Endometrial microvascular endothelial cells (primary cell): ENCODE data around the gene PALD1. TPM values are rescaled to one million over a fixed set of nuclear protein-coding genes. Genes with fewer than 3 reads are reported as not detected.

Source experiments
- in situ Hi-C: cut with HindIII; loops from 2 replicates; pipeline ENCODE4 v1.10.0; 2017; ENCODE audit warnings: low sequenced_read_pairs, low pct_unique_long_range_greater_than_20kb; ENCODE audit errors: inconsistent ontology term
- total RNA-seq: library from RNA; depleted of rRNA; stranded (reverse); fragments of >200 nt; gene quantifications from one replicate; pipeline ENCODE4 v1.2.3, GENCODE V29; 2015; ENCODE audit errors: inconsistent ontology term

PALD1 gene
- total RNA-seq, 1 donor from 2014 or later: 5.3 TPM

DNA sequence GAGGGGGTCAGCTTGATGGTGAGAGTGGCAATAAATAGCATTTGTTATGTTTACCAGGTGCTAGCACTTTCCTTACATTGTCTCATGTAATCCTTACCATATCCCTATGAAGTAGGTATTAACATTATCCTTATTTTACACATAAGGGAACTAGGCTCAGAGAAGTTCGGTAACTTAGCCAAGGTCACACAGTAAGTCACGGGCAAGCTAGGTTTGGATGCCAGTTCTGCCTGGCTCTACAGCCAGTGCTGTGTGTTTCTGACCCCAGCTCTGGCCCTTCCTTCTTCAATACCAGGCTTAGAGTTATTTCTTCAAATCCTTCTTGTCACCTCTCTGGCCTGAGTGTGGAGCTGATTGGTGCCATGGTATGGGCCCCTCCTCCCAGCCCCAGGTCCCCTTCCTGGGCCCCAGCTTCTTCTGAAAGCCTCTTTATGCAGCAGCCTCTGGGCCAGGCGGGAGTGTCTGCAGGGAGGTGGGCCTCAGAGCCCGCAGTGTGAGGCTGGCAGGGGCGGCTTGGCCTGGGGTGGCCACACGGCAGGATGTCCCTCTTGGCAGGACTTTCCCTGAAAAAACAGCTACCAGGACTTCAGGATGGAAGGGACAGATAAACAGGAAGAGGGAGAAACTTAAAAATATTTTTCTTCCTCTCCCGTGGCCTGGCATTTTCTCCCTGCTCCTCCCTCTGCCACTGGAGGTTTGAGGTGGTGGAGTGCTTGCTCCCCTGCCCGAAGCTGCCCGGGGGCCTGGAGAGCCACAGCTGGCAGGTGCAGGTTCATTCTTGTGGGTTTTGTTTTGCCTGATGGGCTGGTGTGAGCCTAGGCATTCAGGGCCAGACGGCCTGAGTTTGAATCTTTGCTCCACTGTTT is 20.6 kb downstream of the PALD1 start:
- in situ Hi-C loops: no loop called here

DNA sequence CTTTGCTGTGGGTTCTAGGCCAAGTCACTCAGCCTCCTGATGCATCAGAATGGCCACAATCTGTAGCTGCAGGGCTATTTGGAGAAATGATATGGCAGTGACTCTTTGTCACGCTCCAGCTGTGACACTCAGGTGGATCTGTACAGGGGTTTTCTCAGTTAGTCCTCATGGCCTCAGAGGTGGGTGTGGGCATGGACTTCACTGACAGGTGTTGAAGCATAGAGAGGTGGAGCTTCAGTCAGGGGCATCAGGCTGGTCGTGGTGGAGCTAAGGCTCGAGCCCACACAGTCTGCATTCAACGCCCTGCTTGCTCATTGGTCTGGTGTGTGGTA is 21.2 kb downstream of the PALD1 start:
- in situ Hi-C loops: no loop called here

DNA sequence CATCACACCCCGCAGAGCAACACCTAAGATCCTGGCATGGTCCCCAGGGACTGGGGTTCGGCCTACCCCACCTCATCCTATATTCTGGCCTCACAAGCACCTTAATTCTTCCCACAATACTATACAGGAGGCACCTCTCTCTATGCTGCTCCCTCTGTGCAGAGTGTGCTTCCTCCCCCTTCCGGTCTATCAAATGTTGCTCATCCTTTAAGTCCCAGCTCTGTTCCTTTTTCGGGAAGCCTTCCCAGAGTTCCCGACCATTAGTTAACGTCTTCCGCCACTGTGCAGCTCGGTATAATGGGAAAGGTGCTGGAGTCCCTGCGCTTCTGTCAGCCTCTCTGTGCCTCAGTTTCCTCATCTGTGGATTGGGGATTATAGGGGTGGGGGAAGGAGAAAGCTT is 21.8 kb downstream of the PALD1 start:
- in situ Hi-C loops: no loop called here

DNA sequence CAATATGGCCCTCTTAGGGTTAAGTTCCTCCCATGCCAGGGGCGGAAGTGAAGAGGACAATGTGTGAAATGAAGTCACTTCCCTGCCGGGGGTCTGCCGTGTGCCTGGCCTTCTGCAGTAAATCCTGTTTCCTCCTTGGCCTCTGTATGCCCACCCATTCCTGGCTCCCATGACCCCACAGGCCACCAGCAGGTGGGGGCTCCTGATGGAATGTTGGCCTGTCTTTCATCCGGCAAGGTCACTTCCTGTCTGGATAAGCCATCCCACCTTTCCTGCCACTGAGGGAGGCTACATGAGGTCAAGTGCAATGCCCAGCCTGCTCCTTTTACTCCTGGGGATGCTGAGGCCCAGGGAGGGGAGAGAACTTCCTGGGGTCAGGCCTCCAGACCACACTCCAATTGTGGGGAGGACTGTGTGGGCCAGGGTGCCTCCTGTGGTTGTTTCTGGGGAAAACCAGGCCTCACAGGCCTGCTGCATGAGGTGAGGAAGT is 22.3 kb downstream of the PALD1 start:
- in situ Hi-C loops: no loop called here

DNA sequence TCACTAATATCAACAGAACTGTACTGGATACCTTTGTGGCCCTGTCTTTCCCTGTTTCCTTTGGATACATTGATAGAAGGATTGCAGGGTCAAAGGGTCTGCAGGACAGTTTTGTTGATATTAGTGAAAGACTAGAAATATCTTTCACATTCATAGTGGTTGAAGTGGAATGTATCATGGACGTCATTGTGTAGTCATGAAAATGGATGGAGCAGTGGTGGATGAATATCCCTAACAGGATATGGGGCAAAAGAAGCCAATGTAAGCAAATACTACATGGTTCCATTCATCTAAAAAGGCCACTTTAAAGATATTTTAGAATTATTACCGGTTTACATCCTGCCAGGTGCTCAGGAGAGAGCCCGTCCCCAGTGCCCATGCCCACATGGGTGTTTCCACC is 23.8 kb downstream of the PALD1 start:
- in situ Hi-C loops: no loop called here

DNA sequence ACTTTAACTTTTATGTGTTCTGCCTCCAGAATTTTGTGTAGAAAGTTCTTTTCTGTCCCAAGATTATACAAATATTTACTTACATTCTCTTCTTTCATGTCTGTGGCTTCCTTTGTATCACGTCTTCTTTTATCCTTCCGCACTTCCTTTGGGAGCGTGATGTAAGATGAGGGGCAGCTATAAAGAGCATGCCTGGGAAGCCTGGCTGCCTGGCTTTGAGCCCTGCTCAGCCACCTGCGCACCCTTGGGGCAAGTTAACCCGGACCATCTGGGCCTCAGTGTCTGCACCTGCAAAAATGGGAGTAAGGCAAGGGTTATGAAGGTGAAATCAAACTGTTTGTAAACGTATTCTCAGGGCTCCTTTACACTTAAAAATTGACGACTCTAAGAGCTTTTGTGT is 25.2 kb downstream of the PALD1 start:
- in situ Hi-C loops: no loop called here

DNA sequence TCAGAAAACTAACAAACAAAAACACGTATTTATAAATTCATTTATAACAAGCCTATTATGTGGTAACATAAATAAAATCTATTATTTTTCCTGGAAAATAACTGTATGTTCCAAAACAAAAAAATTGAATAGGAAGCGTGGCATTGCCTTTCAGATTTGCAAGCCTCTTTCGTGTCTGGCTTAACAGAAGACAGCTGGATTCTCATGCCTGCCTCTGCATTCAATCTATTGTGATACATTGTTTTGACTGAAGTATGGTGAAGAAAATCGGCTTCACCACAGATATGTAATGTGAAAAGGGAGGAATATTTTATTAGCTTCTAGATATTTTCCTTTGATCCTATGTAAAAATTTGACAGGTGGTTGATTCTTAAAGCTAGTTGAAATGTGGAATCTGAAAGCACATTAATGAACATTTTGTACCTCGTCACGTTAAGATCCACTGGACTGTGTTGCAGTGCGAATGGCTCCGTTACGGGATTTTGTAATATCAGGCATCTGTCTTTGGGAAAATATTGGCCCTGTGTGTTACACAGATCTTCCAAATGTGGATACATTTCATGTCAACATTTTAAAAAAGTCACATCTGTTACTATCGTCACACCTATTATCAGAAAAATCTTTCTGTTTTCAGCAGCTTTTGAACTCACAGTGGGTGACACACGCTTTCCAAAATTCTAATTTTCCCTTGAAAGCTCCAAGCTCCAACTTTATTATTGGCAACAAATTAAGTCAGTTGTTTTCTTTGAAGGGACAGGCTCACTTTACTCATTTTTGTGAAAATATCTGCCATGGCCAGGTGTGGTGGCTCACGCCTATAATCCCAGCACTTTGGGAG is 26.2 kb downstream of the PALD1 start:
- in situ Hi-C loops: no loop called here

DNA sequence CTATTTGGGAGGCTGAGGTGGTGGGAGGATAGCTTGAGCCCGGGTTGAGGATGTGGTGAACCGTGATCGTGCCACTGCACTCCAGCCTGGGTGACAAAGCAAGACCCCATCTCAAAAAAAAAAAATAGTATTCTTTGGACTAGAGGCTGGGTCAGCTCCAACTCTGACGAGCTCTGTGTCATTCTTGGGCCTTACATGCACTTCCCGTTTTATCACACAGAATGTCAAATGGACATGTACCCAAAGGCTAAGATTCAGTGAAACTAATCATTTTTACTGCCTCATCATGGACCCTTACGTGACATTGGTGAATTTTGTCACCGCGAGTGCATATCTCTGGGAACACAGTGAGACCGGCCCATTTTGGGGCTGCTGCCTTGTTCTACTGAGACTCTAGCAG is 27.3 kb downstream of the PALD1 start:
- in situ Hi-C loops: no loop called here

DNA sequence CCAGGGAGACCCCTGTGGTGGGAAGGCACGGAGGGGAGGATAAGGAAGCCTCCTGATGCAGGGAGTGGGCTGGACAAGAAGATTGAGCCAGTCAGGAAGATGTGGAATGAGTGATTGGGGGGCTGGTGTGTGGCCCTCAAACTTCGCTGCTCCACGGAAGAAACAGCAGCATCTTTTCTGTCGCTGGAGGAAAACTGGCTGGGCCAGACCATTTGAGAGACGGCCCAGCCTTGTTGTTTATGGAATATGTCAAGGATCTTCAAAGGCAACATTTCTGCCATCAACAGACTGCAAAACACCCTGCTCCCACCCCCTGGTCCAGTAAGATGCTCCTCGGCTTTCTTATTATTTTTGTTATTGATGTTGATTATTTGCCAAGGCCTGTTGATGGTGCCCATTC is 29.4 kb downstream of the PALD1 start:
- in situ Hi-C loops: no loop called here

DNA sequence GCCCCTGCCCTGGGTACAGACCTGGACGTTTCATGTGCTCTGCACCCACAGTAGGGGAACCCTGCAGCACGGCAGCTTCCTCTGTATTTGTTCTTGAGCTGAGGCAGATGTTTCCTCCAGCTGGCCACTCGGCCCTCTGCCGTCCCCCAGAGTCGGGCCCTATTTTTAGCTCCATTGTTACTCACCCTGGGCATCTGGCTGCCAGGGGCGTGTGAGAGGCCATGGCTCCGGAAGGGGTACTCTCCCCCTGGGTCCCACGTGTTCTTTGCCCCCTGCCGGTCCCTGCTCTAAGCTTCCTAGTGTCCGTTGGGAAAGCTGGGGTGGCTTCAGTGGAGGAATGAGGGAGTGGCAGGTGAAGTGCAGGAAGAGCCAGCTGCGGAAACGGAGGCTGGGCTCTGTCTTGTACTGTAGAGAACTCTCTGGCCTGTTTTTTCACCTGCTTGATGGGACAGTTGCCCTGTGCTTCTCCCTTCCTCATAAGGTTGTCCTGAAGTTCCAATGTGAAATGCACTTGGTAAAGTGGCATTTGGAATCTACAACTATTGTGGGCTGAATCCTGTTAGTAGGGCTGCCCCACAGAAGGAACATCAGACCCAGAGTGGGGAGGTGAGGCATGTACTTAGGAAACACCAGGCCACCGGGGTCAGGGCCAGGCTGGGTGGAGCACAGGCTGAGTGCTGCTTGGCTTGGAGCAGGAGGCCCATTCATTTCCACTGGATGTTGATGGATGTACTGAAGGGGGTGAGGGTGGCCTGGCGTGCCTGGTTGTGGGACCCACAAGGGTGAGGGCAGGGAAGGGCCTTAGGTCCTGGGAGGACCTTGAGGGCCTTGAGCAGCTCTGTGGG is 30.6 kb downstream of the PALD1 start:
- in situ Hi-C loops: no loop called here

DNA sequence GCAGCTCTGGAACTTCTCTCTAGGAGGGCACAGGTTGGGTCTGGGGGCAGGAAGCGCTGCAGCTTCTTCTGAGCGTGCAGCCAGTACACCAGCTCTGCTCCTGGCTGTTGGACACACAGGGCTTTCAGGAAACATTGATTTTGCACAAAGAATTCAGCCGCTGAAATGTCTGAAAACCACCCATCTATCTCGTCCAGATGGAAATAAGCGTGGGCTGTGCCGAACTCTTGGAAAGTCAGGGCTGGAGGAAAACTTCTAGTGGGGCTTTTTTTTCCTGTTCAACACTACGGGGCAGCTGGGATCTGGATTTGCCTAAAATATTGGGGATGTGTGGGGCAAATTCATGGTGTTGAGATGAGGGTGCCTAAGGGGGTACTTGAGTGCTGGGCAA is 31.2 kb downstream of the PALD1 start:
- in situ Hi-C loops: no loop called here

DNA sequence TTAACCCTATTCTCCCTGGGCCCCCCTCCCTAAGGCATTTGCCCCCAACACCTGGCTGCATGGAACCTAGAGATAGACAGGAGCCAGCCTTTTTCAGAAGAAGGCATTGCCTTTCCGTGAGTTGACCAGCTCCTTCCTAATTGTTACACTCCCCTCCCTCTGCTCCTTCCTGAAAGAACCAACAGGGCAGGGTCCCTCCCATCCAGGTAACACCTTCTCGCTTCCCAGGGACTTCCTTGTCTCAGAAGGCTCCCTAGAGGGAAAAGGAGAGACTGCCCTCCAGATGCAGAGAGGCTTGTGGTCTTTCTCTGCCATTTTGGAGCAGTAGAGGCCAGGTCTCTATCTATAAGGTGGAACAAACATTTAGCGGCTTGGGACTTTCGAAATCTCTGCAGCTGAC is 31.9 kb downstream of the PALD1 start:
- in situ Hi-C loops: no loop called here

DNA sequence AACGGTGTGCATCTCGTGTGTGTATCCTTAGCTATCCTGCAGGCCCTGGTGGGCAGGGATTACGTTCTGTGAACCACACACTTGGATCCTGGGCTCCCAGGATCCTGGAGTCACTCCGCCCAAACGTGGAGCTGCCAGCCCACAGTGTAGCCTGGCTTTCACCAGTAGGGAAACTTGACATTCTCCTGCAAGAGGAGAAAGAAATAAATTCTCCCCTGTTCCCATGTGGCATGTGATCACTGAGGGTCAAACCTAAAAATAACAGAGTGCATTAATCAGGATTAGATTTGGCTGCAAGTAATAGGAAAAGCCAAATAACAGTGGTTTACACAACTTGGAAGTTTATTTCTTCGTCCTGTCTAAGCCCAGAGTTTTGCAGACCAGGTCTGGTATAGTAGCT is 32.3 kb downstream of the PALD1 start:
- in situ Hi-C loops: no loop called here

DNA sequence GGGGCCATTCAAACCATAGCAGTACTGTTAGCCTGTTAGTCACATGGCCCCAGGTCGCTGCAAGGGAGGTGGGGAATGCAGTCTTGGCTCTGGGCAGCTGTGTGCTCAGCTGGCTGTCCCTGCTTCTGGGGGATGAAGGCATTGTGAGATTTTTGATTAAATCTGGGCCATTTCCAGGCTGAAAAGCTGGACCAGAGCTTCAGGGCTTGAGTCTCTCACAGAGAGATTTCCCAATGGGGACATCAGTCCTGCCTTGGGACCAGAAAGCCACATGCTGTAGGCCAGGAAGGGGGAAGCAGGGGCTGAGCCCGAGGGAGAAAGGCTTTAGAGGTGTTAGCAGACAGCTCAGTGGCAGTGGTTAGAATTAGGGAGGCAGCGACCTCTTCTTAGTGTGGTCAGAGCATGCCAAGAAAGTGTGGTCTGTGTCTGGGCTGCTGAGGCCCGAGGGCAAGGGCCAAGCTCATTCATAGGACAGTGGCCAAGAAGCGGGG is 33.6 kb downstream of the PALD1 start:
- in situ Hi-C loops: no loop called here

DNA sequence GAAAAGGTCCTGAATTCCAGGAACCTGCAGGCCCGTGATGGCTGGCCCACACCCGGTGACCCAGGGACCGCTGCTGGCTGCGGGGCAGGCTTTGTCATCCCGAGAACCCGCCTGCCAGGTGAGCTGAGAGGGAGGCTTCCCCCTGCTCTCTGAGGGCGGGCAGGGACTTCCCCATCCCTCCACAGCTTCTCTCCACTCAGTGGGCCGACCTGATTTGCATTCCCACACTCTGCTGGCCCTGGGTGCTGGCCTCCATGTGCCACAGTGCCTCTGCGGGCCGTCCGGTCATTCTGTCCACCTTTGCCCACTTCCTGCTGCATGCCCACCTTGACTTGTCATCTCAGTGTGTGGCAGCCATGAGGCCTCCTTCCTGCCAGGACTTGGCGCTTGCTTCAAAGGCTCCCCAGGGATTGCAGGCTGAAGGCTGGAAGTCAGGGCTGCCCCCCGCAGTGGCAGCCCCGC is 35.3 kb downstream of the PALD1 start:
- in situ Hi-C loops: no loop called here

DNA sequence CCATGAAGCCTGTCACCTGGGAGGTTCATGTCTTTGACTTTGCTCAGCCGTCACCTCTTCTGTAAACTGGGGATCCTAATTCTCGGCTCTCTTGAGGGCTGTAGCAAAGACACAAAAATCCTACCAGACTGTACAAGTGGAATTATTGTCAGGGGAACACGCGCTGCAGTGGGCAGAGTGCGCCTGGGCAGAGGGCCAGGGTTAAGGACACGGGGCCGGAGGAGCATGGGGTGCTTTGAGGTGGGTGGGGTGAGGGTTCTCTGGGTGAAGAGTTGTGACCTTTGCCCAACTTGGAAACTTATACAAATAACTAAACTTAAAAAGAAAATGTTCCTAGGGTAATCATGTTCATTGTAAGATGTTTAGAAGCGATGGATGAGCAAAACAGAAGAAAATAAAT is 36.0 kb downstream of the PALD1 start:
- in situ Hi-C loops: no loop called here

DNA sequence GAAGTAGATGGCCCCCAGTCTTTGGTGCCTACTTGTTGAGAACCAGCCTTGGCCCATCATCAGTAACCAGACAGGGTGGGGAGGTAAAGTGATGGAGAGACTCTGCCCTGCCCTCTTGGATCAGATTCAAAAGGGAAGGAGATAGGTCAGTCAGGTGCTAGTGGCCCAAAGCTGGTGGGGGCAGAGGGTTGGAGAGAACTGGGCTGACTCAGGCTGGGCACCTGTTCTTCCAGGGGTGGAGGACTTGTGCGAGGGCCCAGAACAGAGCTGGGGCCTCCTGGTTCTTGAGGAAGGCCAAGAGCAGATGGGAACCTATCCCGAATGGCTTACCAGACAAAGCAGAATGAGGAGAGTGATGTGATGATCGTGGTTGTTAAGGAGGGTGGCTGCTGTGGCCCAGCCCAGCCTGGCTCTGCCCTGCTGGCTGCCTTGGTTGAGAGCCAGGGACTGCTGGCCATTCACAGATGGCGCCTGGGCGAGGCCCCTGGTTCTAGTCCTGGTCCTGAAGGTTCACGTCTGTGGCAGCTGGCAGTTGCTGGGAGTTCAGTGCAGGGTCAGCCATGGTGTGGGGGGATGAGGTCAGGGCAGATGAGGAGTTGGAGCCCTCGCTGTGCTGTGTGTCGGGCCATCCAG is 36.6 kb downstream of the PALD1 start:
- in situ Hi-C loops: no loop called here

DNA sequence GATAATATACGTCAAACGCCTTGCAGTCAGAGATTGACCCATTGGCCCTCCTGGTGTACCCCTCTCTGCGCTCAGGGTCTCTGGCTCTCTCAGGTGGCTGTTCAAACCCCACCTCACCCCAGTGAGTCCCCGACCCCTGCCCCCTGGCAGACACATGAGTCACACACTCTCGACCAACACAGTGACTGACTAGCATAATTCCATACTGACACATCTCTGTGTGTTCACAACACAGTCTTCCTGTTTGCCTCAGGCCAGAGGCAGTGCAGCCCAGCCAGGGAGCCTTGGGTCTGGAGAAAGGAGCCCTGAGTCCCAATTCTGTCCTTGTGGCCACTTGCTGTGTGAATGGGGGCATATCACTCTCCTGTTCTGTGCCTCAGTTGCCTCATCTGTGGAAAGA is 40.1 kb downstream of the PALD1 start:
- in situ Hi-C loops: no loop called here

DNA sequence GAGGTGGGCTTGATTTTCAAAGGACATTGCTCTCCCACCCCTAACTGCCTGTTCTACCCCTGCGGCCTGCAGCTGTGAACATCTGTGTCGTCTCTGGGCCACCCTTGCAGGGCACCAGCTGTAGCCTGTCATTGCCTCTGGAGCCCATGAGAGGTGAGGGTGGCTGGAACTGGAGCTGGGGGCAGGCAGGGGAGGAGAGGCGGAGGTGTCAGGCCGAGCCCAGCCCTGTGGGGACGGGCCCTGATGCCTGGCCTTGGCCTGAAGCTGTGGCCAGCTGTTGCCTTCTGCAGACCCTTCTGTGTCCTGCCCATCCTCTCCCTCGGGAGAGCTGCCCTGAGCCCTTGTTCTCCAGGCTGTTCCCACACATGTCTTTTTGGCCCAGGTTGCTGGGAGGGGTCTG is 44.5 kb downstream of the PALD1 start:
- in situ Hi-C loops: no loop called here
